HepG2 (cell line): ENCODE measurements around the gene C2orf78. TPM values are rescaled to one million over a fixed set of nuclear protein-coding genes. Genes with fewer than 3 reads are reported as not detected.

Experiments
- ATAC-seq: fragments of 200-7000 bp; cut with Tn5 transposase; 3 replicates; pipeline ENCODE4 v1.9.1; 2020; ENCODE audit warnings: mild to moderate bottlenecking, moderate library complexity
- BruUV-seq: library from RNA; stranded (reverse); fragments of 400-500 nt; replicated peaks from 2 replicates; lab custom pipeline; 2021; lab: Mats Ljungman, UMichigan
- CTCF ChIA-PET: fragments of 300-600 bp; formaldehyde crosslinking; extraction: SDS; loops from one replicate; lab custom pipeline; 2021; ENCODE audit warnings: low total read pairs, inconsistent platforms, low intra/inter-chr PET ratio; lab: Yijun Ruan, JAX
- POLR2A ChIA-PET: fragments of 350-600 bp; sonication (Branson Sonifier 250); formaldehyde crosslinking; loops from one replicate; lab custom pipeline; 2020; ENCODE audit warnings: antibody characterized with exemption, inconsistent platforms; lab: Yijun Ruan, JAX
- DNase-seq: peaks from one replicate; pipeline ENCODE4 v3.0.0-alpha.2; 2015; ENCODE audit warnings: low spot score
- FAIRE-seq: peaks from 3 replicates; lab custom pipeline; 2011; peaks lifted over from hg19 to GRCh38; lab: Jason Lieb, UNC
- H2AFZ ChIP-seq: one replicate; pipeline ENCODE4 v1.6.1; 2011; ENCODE audit warnings: low read length, inconsistent platforms
- H3K27ac ChIP-seq: fragments of 300-600 bp; 3 replicates; pipeline ENCODE4 v1.8.0; 2011; ENCODE audit warnings: mixed run types, mild to moderate bottlenecking, mixed read lengths, low read length, inconsistent platforms; ENCODE audit not compliant: insufficient read depth; ENCODE audit errors: extremely low read length
- H3K27me3 ChIP-seq, 2 experiments: fragments of 200-600 bp in 1 of 2; 2 replicates in 1 of 2; 3 replicates in 1 of 2; pipeline versions ENCODE4 v1.6.0 to v1.8.0; 2011; ENCODE audit warnings: low read length in 2 of 2, mild to moderate bottlenecking in 2 of 2, moderate library complexity in 2 of 2, inconsistent platforms in 1 of 2; ENCODE audit not compliant: insufficient read depth in 2 of 2, control insufficient read depth in 1 of 2
- H3K36me3 ChIP-seq, 2 experiments: fragments of 200-600 bp in 1 of 2; replicated peaks in 1 of 2; 2 replicates in 1 of 2; 3 replicates in 1 of 2; pipeline versions ENCODE4 v1.5.1 to v1.8.0; 2011; ENCODE audit warnings: low read length in 2 of 2, inconsistent platforms in 1 of 2; ENCODE audit not compliant: insufficient read depth in 2 of 2, control insufficient read depth in 1 of 2
- H3K4me1 ChIP-seq: 2 replicates; pipeline ENCODE4 v1.5.1; 2012; ENCODE audit warnings: low read length, inconsistent platforms; ENCODE audit not compliant: insufficient read depth
- H3K4me2 ChIP-seq: 2 replicates; pipeline ENCODE4 v1.6.0; 2011; ENCODE audit warnings: low read depth, low read length, inconsistent platforms
- H3K4me3 ChIP-seq, 3 experiments: fragments of 200-600 bp in 1 of 3; sonication (generic), shearing (Covaris generic) in 1 of 3; replicated peaks in 1 of 3; 2 replicates each; pipeline ENCODE4 v1.5.1; 2011 to 2016; ENCODE audit warnings: low read length in 3 of 3, inconsistent platforms in 2 of 3, low read depth in 2 of 3, mild to moderate bottlenecking in 2 of 3, control low read depth in 1 of 3, mixed read lengths in 1 of 3; ENCODE audit not compliant: insufficient read depth in 1 of 3
- H3K79me2 ChIP-seq: one replicate; pipeline ENCODE4 v1.6.1; 2011; ENCODE audit warnings: low read length, inconsistent platforms; ENCODE audit not compliant: insufficient read depth
- H3K9ac ChIP-seq: 2 replicates; pipeline ENCODE4 v1.6.0; 2011; ENCODE audit warnings: mild to moderate bottlenecking, low read depth, low read length, inconsistent platforms; ENCODE audit not compliant: insufficient read depth
- H3K9me3 ChIP-seq: 2 replicates; pipeline ENCODE4 v1.5.1; 2012; ENCODE audit warnings: mild to moderate bottlenecking, low read length
- H4K20me1 ChIP-seq: 2 replicates; pipeline ENCODE4 v1.6.0; 2011; ENCODE audit warnings: inconsistent platforms, mild to moderate bottlenecking, low read length, moderate library complexity; ENCODE audit not compliant: insufficient read depth
- CHCHD3 ChIP-seq: sonication (generic); formaldehyde crosslinking; IDR thresholded peaks from 2 replicates; pipeline ENCODE4 v1.8.0; 2022; ENCODE audit warnings: mild to moderate bottlenecking, missing genetic modification reagents, moderate library complexity
- FOSL1 ChIP-seq: sonication (generic); formaldehyde crosslinking; IDR thresholded peaks from 2 replicates; pipeline ENCODE4 v1.9.0; 2021; ENCODE audit warnings: missing genetic modification reagents, borderline replicate concordance
- FOXK2 ChIP-seq: fragments of 450-650 bp; IDR thresholded peaks from 2 replicates; pipeline ENCODE4 v1.6.1; 2016
- GRHL1 ChIP-seq: sonication (generic); formaldehyde crosslinking; conservative IDR thresholded peaks from 2 replicates; pipeline ENCODE4 v1.8.0; 2022; ENCODE audit warnings: missing genetic modification reagents
- MIER2 ChIP-seq: IDR thresholded peaks from 2 replicates; pipeline ENCODE4 v1.6.1; 2016; ENCODE audit warnings: missing biosample characterization, missing genetic modification reagents
- PAXIP1 ChIP-seq: sonication (generic); formaldehyde crosslinking; conservative IDR thresholded peaks from 2 replicates; pipeline ENCODE4 v1.4.0; 2020; ENCODE audit warnings: mild to moderate bottlenecking, missing genetic modification reagents, moderate library complexity
- RARA ChIP-seq: IDR thresholded peaks from 2 replicates; pipeline ENCODE4 v1.6.1; 2016; ENCODE audit warnings: missing genetic modification reagents, missing compliant biosample characterization
- SIN3A ChIP-seq: IDR thresholded peaks from 2 replicates; pipeline ENCODE4 v1.6.1; 2011; ENCODE audit warnings: low read depth, mild to moderate bottlenecking, control low read depth, low read length, borderline replicate concordance
- TBL1XR1 ChIP-seq: fragments of 150-350 bp; IDR thresholded peaks from 2 replicates; pipeline ENCODE4 v1.6.1; 2014; ENCODE audit warnings: borderline replicate concordance, low read length; ENCODE audit not compliant: partially characterized antibody
- TFDP1 ChIP-seq: IDR thresholded peaks from 2 replicates; pipeline ENCODE4 v1.6.1; 2016; ENCODE audit warnings: missing compliant biosample characterization, missing genetic modification reagents, borderline replicate concordance
- YEATS4 ChIP-seq: sonication (generic); formaldehyde crosslinking; IDR thresholded peaks from 2 replicates; pipeline ENCODE4 v1.4.0; 2020; ENCODE audit warnings: missing genetic modification reagents, borderline replicate concordance
- ZNF124 ChIP-seq: sonication (generic); formaldehyde crosslinking; IDR thresholded peaks from 2 replicates; pipeline ENCODE4 v1.4.0; 2020; ENCODE audit warnings: missing genetic modification reagents
- ZNF251 ChIP-seq: sonication (generic); formaldehyde crosslinking; IDR thresholded peaks from 2 replicates; pipeline ENCODE4 v1.9.0; 2021; ENCODE audit warnings: mild to moderate bottlenecking, missing genetic modification reagents
- ZNF44 ChIP-seq: sonication (generic); formaldehyde crosslinking; IDR thresholded peaks from 2 replicates; pipeline ENCODE4 v1.5.1; 2020; ENCODE audit warnings: mild to moderate bottlenecking, missing genetic modification reagents
- ZNF619 ChIP-seq: sonication (generic); formaldehyde crosslinking; IDR thresholded peaks from 2 replicates; pipeline ENCODE4 v1.4.0; 2020; ENCODE audit warnings: mild to moderate bottlenecking, missing genetic modification reagents
- ZNF704 ChIP-seq: sonication (generic); formaldehyde crosslinking; IDR thresholded peaks from 2 replicates; pipeline ENCODE4 v1.8.1; 2023; ENCODE audit warnings: mild to moderate bottlenecking, inconsistent platforms, moderate library complexity, missing genetic modification reagents, borderline replicate concordance
- WGBS: methylation state at CpG from one replicate; pipeline ENCODE4 v1.1.6; 2017; ENCODE audit warnings: low lambda C conversion rate; 5-methylcytosine and 5-hydroxymethylcytosine counted together
- in situ Hi-C: cut with HindIII; loops from 2 replicates; pipeline ENCODE4 v1.10.0; 2017; ENCODE audit warnings: low pct_unique_long_range_greater_than_20kb; ENCODE audit not compliant: extremely low pct_ligation_motif_present
- intact Hi-C: fragments of 100-400 bp; cut with micrococcal nuclease; formaldehyde crosslinking; loops from one replicate; pipeline ENCODE4 v1.10.0; 2022; ENCODE audit not compliant: unreplicated experiment
- polyA plus RNA-seq, 8 experiments: library from polyadenylated mRNA; depleted of rRNA in 3 of 8; stranded (reverse) in 7 of 8; unstranded in 1 of 8; fragments of >200 nt; fragmentation: Illumina TruSeq in 4 of 8; extraction: Trizol in 4 of 8; gene quantifications; 2 replicates each; pipeline versions ENCODE4 v1.2.1 to v1.2.3, GENCODE V29; 2011 to 2016; ENCODE audit warnings: low read depth in 4 of 8, missing spikeins in 1 of 8, mixed read lengths in 1 of 8; ENCODE audit not compliant: insufficient read depth in 1 of 8
- total RNA-seq, 5 experiments: library from RNA; depleted of rRNA; stranded (reverse); fragments of >200 nt; fragmentation: Illumina TruSeq; extraction: Trizol; gene quantifications; 2 replicates each; pipeline ENCODE4 v1.2.3, GENCODE V29; 2016; ENCODE audit warnings: low read depth in 1 of 5

Gene C2orf78
- total and polyA plus RNA-seq, 2 of the 13 experiments (the other 11 are each of a cell fraction or from before 2014, with no cell fraction given), result not detected

- Histone ChIP-seq H3K27me3 (no peaks in the 10 kb centered on the region; a peak in 1 of 5 replicates), H2AFZ (peak within 1 kb of the TSS; percentile 57), H3K36me3 (peaks cover 5 to 21% of the 10 kb centered on the region in 2 experiments), H3K9ac (peak within 1 kb of the TSS; percentile 95), H3K4me2 (peak within 1 kb of the TSS; percentile 69), H3K27ac (peak within 1 kb of the TSS; percentile 73), H4K20me1 (no peaks in the 10 kb centered on the region), H3K79me2 (peaks cover 23% of the 10 kb centered on the region), H3K9me3 (no peaks in the 10 kb centered on the region), H3K4me1 (peaks cover 30% of the 10 kb centered on the region), H3K4me3 (peak within 1 kb of the TSS; percentile 91 to 99 (median 92))
- 2% methylated on average over 13 of the region's 40 CpGs for WGBS
- CTCF ChIA-PET, result no interaction called here
- peak; percentile 78 for FAIRE-seq
- BruUV-seq, result TSS peak; percentile 58
- peak; percentile 96 for DNase-seq
- in situ Hi-C loops, result no loop called here
- peak; percentile 97 for ATAC-seq
- POLR2A ChIA-PET, result interaction anchor here (0.8 to 0.9 kb wide), 3 partner anchors 42 to 49 kb away, joined by 3 to 5 read pairs (median 3); partner anchors contain the start of genes STAMBP and TPRKB
- intact Hi-C loops, result no loop called here
- no peak; the same call in 1 of the 2 replicates for TF ChIP-seq ZNF251 (CRISPR knock-in tag)
- peak; percentile 90 for TF ChIP-seq SIN3A
- TF ChIP-seq RARA (CRISPR knock-in tag), result peak; percentile 32; the same call in 1 of the 2 replicates
- TF ChIP-seq ZNF619 (CRISPR knock-in tag), result peak; percentile 95
- peak; percentile 89 for TF ChIP-seq YEATS4 (CRISPR knock-in tag)
- TF ChIP-seq FOSL1 (CRISPR knock-in tag), result no peak
- no peak; the same call in none of the 2 replicates for TF ChIP-seq CHCHD3 (CRISPR knock-in tag)
- TF ChIP-seq PAXIP1 (CRISPR knock-in tag), result no peak
- peak; percentile 84 for TF ChIP-seq ZNF704 (CRISPR knock-in tag)
- TF ChIP-seq FOXK2, result peak; percentile 96
- no peak for TF ChIP-seq GRHL1 (CRISPR knock-in tag)
- TF ChIP-seq ZNF44, result peak; percentile 31; the same call in 1 of the 2 replicates
- TF ChIP-seq TFDP1, result 0 out of 2 replicates have a peak, but pooled peaks have one; percentile 27
- TF ChIP-seq ZNF124 (CRISPR knock-in tag), result peak; percentile 78; the same call in 1 of the 2 replicates
- TF ChIP-seq MIER2, result no peak
- TF ChIP-seq TBL1XR1, result no peak
Observed at GRCh38 chr2:73779467-73780236, 4.3 kb upstream of the C2orf78 start, which contains the start of gene DUSP11. Gene DUSP11 (minus strand): TSS chr2:73780103. CDS start chr2:73779974, 129 bp downstream.
